HG03378 (cell line): ENCODE data around the gene LMNB1.
"Not testable (repeated sequence)": the region's sequence is repeated elsewhere in the genome, so short reads cannot be mapped to it uniquely, and the experiment has no call there.

Source experiments
- ATAC-seq: cut with Tn5 transposase; IDR thresholded peaks from one replicate; pipeline ENCODE4 v1.9.1; 2021; ENCODE audit warnings: mild to moderate bottlenecking, moderate library complexity; ENCODE audit not compliant: unreplicated experiment

The LMNB1 gene

GRCh38 chr5:126818736-126819135 is 41.8 kb downstream of the LMNB1 start:
- ATAC-seq, result no peak

- no peak for ATAC-seq
These were observed 42.3 kb downstream of the LMNB1 start for GRCh38 chr5:126819253-126819652.

- no peak for ATAC-seq
These were observed 49.8 kb downstream of the LMNB1 start for GRCh38 chr5:126826619-126827215.

- no peak for ATAC-seq
These were observed 52.2 kb downstream of the LMNB1 start for GRCh38 chr5:126829098-126829497.

GRCh38 chr5:126830061-126830460 is 53.1 kb downstream of the LMNB1 start:
- ATAC-seq, result no peak

DNA sequence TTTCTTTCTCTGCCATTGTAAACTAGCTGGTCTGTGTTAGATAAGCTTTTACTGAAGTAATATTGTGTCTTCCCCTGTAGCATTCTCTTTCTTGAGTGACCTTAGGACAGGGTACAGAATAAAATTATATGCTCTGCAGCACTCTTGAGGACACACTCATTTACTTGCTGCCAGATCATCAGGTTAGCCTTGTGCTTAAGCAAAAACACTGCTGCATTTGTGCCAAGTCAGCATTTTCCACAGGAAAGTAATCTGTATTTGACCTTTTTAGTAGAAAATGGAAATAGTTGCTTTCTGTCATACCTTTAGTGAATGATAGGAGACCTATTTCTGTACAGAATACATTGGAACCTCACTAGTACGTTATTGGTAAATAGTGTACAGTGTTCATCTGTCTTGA is 54.2 kb downstream of the LMNB1 start:
- ATAC-seq, result no peak

GRCh38 chr5:126836778-126837177 is 59.8 kb downstream of the LMNB1 start:
- ATAC-seq, result no peak

- no peak for ATAC-seq
These were observed 60.3 kb downstream of the LMNB1 start for GRCh38 chr5:126837242-126837641.

DNA sequence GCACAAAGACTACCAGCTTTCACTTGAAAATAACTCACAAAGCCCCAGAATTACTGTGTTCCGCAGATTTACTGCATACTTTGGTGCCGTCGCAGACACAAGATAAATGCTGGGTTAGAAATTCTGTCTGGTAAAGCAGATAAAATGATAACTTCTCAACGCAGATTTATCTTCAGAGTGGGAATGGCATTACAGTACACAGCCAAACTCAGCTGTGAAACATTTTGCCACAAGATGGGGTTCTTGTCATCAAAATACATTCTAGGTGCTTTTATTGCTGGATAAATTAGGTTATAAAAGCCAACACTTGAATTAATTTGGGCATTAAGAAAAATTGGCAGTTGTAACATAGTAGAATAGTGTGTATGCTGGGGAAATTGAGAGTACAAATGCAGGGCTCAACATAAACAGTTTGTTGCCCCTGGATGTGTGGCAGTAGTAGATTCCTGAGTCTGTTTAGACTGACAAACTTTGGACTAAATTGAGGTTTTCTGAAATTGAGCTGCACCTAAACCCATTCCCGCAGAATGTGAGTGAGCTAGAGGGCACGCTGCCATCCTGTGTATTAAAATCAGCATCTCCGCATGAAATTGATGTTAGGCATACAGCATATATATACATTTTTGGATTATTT is 61.1 kb downstream of the LMNB1 start:
- ATAC-seq, result no peak

GRCh38 chr5:126839407-126839806 is 62.5 kb downstream of the LMNB1 start:
- ATAC-seq, result not testable (repeated sequence)

DNA sequence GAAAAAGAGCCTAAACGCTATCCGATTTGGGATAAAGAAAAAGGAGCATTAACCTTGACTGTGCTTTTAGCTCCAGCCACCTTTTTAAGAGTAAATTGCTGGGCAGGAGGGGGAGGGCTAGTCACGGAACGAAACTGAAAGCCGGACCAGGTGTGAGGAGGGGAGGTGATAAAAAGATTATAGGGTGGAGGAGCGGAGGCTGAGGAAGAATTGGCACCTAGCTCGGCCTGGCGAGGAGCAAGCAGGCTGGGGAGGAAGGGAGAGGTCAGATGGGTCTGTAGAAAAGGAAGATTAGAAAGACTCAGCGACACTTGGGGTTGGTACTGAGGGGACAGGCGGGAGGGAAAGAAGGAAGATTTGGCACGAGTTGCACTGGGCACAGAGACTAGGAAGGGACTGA is 66.4 kb downstream of the LMNB1 start:
- ATAC-seq, result not testable (repeated sequence)

DNA sequence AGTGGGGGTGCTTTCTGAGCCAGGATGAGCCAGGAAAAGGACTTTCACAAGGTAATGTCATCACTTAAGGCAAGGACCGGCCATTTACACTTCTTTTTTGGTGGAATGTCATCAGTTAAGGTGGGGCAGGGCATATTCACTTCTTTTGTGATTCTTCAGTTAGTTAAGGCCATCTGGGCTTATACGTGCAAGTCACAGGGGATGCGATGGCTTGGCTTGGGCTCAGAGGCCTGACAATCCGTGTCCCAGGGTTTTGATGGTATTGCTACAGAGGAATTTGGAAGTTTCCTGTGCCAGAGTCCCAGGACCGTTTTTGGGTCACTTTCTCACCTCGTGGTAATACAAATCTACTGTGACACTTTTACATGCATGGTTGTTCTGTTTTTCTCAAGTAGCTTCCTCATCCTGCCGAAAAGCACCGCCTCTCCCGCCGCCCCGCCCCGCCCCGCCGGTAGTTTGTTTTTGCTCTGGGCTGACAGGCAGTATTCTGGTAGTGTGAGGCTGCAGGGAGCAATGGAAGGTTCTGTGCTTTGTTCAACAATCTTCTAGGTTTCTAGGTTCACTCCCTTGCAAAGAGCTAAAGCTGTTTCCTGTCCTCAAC is 68.6 kb downstream of the LMNB1 start:
- ATAC-seq, result peak; percentile 78

DNA sequence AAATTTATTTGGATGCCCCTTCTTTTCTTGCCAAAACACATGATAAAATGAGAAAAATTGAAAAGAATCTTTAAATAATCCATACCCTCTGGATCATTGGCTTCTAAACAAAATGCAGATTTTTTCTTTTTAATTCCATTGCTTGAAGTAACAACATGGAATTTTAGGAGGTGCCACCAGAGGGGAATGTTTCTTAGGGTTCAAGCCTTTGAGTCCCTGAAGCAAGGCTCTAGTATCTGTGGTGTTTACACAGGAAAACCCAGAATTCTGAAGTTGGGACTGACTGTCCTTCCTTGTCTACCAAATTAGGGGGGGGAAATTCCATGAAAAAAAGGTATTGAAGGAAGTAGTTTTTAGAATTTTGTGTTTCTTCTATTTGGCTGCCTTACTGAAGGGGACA is 69.4 kb downstream of the LMNB1 start:
- no peak for ATAC-seq

DNA sequence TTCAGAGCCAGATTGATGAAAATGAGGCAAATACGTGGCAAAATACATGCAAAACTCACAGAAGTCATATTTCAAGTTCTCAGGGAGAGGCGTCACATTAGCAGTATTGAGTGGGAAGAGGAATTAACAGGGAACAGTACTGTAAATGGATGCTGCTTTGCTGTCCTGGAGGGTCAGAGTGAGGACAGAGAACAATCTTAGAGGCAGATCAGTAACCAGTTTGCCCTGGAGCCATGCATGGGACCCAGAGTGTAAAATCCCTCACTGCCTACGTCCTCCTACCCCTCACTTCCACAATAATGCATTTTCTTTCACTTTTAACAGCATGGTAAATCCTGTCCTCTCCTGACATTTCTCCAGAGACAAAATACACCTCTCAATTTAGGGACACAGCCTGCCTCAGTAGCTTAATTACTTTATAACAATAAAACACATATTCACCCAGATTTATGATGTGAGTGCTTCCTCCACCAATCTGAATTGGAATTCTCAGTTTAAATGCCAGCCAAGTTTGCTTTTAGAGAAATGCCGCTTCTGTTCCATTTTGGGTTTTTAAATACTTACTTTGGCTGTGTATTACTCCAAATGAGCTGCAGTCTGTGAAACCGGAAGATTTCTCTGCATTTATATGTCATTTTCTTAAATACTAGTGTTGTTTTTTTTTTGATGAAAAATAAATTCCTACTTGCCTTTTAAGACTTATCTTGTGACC is 70.0 kb downstream of the LMNB1 start:
- no peak for ATAC-seq

GRCh38 chr5:126847456-126847820 is 70.5 kb downstream of the LMNB1 start:
- ATAC-seq, result no peak

GRCh38 chr5:126847826-126848251 is 70.9 kb downstream of the LMNB1 start:
- ATAC-seq, result no peak

- no peak for ATAC-seq
These were observed 71.3 kb downstream of the LMNB1 start for GRCh38 chr5:126848253-126848652.

DNA sequence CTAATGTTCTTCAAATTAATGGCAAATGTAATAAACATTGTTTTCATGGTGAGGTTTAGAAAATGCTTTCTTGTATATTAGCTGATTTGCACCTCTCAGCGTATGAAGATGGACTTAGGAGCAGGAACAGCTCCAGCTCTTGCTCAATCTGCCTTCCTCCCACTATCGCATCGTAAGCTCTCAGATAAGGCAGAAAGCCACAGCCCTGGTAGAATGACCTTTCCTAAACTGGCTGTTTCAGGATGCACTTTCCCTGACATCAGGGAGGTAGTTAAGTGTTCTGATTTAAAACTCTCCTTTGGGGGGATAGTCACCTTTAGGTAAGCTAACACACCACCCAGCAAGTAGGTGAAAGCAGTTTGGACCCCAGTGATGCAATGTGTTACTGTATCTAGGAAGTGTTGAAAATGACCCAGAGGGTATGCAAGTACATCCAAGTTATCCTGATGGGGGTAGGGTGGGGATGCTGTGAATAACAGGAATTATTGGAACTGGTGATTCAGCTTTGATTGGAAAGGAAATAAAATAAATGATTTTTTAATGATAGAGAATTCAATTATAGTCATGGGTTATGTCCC is 72.3 kb downstream of the LMNB1 start:
- ATAC-seq, result no peak

DNA sequence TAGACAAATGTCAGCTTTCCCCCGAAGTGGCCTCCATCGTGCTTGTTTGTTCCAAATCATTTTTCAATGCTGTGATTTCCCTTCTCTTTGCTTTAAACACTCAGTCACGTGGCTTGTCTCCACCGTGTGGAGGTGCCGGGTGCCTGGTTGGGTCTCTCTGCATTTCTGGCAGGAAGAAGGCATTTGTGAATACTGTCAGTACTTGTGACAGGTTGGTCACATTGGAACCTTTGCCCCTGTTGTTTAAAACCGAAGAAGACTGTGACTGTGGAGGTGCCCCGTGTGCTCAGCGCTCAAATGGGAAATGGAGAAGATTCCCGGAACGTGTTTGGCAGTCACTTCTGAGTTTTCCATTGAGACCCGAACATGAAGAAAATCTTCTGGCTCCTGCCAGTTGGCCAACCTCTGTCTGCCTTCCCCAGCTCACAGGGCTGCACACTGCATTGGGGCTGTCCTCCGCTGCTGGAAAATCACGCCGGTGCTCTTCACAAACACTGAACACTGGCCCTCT is 74.6 kb downstream of the LMNB1 start:
- ATAC-seq, result no peak

DNA sequence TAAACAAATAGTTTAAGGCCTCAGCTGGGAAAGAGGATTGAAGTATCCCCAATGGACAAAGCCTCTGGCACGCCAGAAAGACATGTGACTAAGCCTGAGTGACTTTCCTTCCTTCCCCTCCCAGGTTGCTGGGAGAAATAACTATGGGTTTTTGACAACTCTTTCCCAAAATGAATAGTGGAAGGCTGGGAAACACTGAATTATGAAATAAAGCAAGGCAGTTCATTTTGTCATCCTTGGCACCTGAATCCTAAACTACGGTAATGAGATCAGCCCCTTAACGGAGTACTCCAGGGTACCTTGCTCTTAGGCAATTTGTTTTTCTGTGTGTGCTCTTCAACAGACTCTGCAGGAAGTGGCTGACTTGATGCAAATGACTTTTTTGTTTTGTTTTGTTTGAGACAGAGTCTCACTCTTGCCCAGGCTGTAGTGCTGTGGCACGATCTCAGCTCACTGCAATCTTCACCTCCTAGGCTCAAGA is 75.2 kb downstream of the LMNB1 start:
- peak; percentile 92 for ATAC-seq

DNA sequence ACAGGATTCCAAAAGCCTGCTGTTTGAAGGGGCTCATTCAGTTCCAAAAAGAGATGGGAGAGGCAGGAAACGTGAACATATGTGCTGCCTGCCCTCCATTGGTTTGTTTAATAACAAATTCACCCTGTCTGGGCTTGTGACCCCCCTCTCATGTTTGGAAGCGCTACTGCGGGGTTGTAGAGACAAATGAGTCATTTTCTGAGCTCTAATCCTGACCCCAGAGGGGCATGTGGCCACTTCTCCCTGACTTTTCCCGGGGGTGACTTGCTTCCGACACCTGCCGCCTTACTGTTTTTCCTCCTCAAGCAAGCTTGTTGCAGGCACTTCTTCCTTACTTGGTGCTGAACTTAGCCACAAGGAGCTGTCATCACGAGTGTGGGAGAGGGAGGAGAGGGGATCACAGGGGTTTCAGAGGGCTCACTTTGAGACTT is 75.9 kb downstream of the LMNB1 start:
- no peak for ATAC-seq
